Measurements from ENCODE around the gene RNF213.

Gene RNF213

DNA sequence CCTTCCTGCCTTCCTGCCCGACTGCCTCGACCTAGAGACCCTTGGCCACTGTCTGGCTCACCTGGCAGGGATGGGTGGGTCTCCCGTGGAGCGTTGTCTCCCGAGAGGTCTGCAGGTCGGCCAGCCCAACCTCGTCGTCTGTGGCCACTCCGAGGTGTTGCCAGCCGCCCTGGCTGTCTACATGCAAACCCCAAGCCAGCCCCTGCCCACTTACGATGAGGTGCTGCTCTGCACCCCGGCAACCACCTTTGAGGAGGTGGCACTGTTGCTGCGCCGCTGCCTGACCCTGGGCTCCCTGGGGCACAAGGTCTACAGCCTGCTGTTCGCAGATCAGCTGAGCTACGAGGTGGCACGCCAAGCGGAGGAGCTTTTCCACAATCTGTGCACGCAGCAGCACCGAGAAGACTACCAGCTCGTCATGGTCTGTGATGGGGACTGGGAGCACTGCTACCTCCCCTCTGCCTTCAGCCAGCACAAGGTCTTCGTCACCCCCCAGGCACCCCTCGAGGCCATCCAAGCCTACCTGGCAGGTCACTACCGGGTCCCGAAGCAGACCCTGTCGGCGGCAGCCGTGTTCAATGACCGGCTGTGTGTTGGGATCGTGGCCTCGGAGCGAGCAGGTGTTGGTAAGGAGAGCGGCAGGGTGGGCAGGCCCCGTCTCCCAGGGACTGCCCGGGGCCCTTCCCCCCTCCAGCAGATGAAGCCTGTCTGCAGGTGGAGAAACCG, 79.2 kb downstream of the RNF213 start:
- H3K27ac Mint-ChIP-seq, result peak overlapping the region; percentile 10
- H3K4me3 Mint-ChIP-seq, result no peak overlapping the region
- no peaks in the 10 kb centered on the region for H3K27me3 Mint-ChIP-seq
- H3K36me3 Mint-ChIP-seq, result peaks cover 7% of the 10 kb centered on the region
- H3K4me1 Mint-ChIP-seq (ENCODE audit: low read depth), result peaks cover 1% of the 10 kb centered on the region
- no peaks in the 10 kb centered on the region for H3K9me3 Mint-ChIP-seq (ENCODE audit: low read depth)

DNA sequence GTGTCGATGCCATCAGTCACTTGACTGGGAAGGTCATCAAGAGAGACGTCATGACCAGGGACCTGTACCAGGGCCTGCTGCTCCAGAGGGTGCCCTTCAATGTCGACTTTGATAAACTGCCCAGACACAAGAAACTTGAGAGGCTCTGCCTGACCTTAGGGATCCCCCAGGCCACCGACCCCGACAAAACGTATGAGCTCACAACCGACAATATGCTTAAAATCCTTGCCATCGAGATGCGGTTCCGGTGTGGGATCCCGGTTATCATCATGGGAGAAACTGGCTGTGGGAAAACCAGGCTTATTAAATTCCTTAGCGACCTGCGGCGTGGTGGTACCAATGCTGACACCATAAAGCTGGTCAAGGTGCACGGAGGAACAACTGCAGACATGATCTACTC, 84.7 kb downstream of the RNF213 start:
- H3K9me3 Mint-ChIP-seq (ENCODE audit: low read depth), result no peaks in the 10 kb centered on the region
- H3K36me3 Mint-ChIP-seq, result peaks cover 11% of the 10 kb centered on the region
- no peak overlapping the region for H3K4me3 Mint-ChIP-seq
- peaks cover 10% of the 10 kb centered on the region for H3K4me1 Mint-ChIP-seq (ENCODE audit: low read depth)
- H3K27me3 Mint-ChIP-seq, result no peaks in the 10 kb centered on the region
- H3K27ac Mint-ChIP-seq, result no peak overlapping the region

DNA sequence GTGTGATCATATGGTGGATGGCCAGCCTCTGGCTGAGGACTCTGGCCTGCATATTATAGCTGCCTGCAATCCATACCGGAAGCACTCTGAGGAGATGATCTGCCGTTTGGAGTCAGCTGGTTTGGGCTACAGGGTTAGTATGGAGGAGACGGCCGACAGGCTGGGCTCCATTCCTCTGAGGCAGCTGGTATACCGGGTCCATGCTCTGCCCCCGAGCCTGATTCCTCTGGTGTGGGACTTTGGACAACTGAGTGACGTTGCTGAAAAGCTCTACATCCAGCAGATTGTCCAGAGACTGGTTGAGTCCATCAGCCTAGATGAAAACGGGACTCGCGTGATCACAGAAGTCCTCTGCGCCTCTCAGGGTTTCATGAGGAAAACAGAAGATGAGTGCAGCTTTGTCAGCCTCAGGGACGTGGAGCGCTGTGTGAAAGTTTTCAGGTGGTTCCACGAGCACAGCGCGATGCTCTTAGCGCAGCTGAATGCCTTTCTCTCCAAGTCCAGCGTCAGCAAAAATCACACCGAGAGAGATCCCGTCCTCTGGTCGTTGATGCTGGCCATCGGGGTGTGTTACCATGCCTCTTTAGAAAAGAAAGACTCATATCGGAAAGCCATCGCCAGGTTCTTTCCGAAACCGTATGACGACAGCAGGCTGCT, 85.3 kb downstream of the RNF213 start:
- Mint-ChIP-seq H3K4me3 (no peak overlapping the region), H3K36me3 (peaks cover 11% of the 10 kb centered on the region), H3K27me3 (no peaks in the 10 kb centered on the region), H3K27ac (no peak overlapping the region), H3K4me1 (ENCODE audit: low read depth) (peaks cover 10% of the 10 kb centered on the region), H3K9me3 (ENCODE audit: low read depth) (no peaks in the 10 kb centered on the region)

DNA sequence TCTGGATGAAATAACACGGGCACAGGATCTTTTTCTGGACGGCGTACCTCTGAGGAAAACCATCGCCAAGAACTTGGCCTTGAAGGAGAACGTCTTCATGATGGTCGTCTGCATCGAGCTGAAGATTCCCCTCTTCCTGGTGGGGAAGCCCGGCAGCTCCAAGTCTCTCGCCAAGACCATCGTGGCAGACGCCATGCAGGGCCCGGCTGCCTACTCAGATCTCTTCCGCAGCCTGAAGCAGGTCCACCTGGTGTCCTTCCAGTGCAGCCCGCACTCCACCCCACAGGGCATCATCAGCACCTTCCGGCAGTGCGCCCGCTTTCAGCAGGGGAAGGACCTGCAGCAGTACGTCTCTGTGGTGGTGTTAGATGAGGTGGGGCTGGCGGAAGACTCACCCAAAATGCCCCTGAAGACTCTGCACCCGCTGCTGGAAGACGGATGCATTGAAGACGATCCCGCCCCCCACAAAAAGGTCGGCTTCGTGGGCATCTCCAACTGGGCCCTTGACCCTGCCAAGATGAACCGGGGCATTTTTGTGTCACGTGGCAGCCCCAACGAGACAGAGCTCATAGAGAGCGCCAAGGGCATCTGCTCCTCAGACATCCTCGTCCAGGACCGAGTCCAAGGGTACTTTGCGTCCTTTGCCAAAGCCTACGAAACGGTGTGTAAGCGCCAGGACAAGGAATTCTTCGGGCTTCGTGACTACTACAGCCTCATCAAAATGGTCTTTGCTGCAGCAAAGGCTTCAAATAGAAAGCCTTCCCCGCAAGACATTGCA, 86.0 kb downstream of the RNF213 start:
- Mint-ChIP-seq H3K4me1 (ENCODE audit: low read depth) (peaks cover 9% of the 10 kb centered on the region), H3K36me3 (peaks cover 11% of the 10 kb centered on the region), H3K27ac (no peak overlapping the region)

DNA sequence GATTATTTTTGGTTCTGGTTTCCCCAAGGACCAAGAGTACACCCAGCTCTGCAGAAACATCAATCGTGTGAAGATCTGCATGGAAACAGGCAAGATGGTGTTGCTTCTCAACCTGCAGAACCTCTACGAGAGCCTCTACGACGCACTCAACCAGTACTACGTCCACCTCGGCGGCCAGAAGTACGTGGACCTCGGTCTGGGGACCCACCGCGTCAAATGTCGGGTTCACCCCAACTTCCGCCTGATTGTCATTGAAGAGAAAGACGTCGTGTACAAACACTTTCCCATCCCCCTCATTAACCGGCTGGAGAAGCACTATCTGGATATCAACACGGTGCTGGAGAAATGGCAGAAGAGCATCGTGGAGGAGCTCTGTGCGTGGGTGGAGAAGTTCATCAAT, 86.9 kb downstream of the RNF213 start:
- Mint-ChIP-seq H3K27me3 (no peaks in the 10 kb centered on the region), H3K9me3 (ENCODE audit: low read depth) (no peaks in the 10 kb centered on the region), H3K4me1 (ENCODE audit: low read depth) (peaks cover 9% of the 10 kb centered on the region), H3K27ac (no peak overlapping the region), H3K36me3 (peaks cover 11% of the 10 kb centered on the region), H3K4me3 (no peak overlapping the region)

More for the DNA sequence above, 86.0 kb downstream of the RNF213 start:
- H3K27me3 Mint-ChIP-seq, result no peaks in the 10 kb centered on the region
- no peaks in the 10 kb centered on the region for H3K9me3 Mint-ChIP-seq (ENCODE audit: low read depth)
- no peak overlapping the region for H3K4me3 Mint-ChIP-seq

DNA sequence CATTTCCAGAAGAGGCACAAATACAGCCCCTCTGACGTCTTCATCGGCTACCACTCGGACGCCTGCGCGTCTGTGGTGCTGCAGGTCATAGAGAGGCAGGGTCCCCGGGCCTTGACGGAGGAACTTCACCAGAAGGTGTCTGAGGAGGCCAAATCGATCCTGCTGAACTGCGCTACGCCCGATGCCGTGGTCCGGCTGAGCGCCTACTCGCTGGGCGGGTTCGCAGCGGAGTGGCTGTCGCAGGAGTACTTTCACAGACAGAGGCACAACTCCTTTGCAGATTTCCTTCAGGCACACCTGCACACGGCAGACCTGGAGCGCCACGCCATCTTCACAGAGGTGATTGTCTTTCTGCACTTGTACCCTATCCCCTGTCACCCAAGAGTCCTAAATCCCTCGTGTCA, 87.3 kb downstream of the RNF213 start:
- Mint-ChIP-seq H3K9me3 (ENCODE audit: low read depth) (no peaks in the 10 kb centered on the region), H3K27me3 (no peaks in the 10 kb centered on the region), H3K27ac (no peak overlapping the region), H3K4me1 (ENCODE audit: low read depth) (peaks cover 9% of the 10 kb centered on the region), H3K36me3 (peaks cover 11% of the 10 kb centered on the region), H3K4me3 (no peak overlapping the region)

DNA sequence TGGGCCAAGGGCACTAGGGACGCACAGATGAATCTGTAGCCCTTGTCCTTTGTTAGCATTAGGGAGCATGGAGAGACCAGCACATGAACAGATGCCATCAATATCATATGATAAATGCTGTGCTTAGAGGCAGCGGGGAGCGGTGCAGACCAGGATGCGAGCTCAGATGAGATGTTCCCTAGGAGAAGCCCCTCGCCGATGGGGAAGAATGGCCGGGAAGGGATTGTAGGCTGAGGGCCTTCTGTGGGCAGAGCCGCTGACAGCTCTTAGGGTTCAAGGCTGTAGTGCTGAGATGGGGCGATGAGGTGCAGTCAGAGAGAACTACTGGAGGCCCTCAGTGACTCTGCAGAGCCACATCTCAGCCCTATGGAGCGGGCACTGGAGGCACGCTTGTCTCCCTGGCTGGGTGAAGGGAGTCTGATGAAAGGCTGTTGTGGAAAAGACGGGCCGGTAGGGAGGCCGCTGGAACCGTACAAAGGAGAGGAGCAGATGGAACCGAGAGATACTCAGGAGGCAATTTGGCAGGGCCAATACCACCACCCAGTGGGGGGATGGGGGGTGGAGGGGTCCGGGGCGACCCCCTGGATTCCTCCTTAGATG, 88.0 kb downstream of the RNF213 start:
- peak overlapping the region; percentile 34 for H3K27ac Mint-ChIP-seq
- peaks cover 9% of the 10 kb centered on the region for H3K4me1 Mint-ChIP-seq (ENCODE audit: low read depth)
- no peaks in the 10 kb centered on the region for H3K9me3 Mint-ChIP-seq (ENCODE audit: low read depth)
- no peaks in the 10 kb centered on the region for H3K27me3 Mint-ChIP-seq
- H3K4me3 Mint-ChIP-seq, result no peak overlapping the region
- H3K36me3 Mint-ChIP-seq, result peaks cover 11% of the 10 kb centered on the region

DNA sequence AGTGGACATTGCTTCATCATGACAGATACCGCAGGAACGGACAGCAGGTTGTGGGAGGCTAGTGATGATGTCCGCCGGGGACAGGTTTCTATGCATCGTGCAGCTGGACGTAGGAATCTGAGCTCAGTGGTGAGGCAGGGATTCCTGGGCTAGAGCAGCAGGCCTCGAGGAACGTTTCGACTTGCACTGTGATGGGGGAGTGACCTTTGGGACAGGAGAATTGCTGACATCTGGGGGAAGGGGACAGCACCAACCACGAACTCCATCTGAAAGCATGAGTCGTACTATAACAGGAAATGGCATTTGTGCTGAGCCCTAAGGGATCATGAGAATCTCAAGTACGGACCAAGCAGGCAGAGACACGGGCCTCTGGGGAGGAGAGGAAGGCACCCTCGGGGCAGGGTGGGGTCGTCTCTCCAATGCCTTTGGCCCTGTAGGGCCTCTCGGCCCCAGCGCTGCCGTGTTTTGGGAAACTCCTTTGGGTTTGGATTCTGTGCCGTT, 88.5 kb downstream of the RNF213 start:
- no peak overlapping the region for H3K4me3 Mint-ChIP-seq
- no peaks in the 10 kb centered on the region for H3K9me3 Mint-ChIP-seq (ENCODE audit: low read depth)
- H3K36me3 Mint-ChIP-seq, result peaks cover 11% of the 10 kb centered on the region
- peaks cover 9% of the 10 kb centered on the region for H3K4me1 Mint-ChIP-seq (ENCODE audit: low read depth)
- no peaks in the 10 kb centered on the region for H3K27me3 Mint-ChIP-seq
- H3K27ac Mint-ChIP-seq, result peak overlapping the region; percentile 41

DNA sequence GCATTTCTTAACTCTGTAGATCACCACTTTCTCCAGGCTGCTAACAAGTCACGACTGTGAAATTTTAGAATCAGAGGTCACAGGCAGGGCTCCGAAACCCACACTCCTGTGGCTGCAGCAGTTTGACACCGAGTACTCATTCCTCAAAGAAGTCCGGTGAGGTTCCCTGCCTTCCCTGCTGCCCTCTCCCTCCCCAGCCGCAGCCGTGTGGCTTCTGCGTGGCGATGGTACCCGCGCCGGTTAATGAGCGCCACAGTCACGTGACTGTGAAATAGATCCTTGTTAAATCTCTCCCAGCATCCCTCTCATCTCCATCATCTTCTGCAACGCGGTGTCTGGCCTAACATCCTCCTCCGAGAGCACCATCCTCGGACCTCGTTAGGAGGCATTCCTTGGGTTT, 89.1 kb downstream of the RNF213 start:
- Mint-ChIP-seq H3K9me3 (ENCODE audit: low read depth) (no peaks in the 10 kb centered on the region), H3K4me1 (ENCODE audit: low read depth) (peaks cover 9% of the 10 kb centered on the region), H3K27me3 (no peaks in the 10 kb centered on the region), H3K4me3 (no peak overlapping the region), H3K36me3 (peaks cover 7% of the 10 kb centered on the region), H3K27ac (no peak overlapping the region)

DNA sequence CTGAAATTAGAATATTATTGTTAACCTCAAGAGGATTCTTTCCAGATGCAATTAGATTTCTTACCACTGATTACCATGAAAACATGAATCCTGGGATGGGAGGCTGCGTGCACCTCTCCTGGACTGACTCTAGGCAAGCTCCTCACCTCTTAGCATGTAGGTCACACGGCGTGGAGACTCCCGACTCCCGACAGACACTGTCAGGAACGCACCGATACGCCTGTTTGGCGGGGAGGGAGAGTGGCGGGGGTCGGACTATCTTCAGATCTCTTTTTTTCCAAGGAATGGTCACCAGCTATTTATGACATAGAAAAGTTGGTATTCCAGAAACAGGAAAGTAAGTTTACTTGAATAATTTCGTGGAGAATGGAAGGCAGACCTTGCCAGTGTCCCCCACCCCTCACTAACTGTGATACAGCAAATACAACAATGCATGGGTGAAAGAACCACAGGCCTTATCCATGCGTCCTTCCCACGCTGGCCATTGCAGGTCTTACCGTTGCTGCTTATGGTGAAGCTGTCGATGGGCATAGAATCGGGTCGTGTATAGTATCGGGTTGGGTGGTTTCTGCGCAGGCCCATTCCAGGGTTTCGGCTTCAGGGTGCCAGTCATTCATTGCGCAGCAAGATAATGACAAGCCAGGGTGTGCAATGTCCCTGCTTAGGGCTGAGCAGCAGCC, 91.7 kb downstream of the RNF213 start:
- Mint-ChIP-seq H3K4me3 (no peak overlapping the region), H3K27ac (no peak overlapping the region), H3K27me3 (no peaks in the 10 kb centered on the region), H3K9me3 (ENCODE audit: low read depth) (no peaks in the 10 kb centered on the region), H3K4me1 (ENCODE audit: low read depth) (peaks cover 9% of the 10 kb centered on the region), H3K36me3 (peaks cover 2% of the 10 kb centered on the region)

DNA sequence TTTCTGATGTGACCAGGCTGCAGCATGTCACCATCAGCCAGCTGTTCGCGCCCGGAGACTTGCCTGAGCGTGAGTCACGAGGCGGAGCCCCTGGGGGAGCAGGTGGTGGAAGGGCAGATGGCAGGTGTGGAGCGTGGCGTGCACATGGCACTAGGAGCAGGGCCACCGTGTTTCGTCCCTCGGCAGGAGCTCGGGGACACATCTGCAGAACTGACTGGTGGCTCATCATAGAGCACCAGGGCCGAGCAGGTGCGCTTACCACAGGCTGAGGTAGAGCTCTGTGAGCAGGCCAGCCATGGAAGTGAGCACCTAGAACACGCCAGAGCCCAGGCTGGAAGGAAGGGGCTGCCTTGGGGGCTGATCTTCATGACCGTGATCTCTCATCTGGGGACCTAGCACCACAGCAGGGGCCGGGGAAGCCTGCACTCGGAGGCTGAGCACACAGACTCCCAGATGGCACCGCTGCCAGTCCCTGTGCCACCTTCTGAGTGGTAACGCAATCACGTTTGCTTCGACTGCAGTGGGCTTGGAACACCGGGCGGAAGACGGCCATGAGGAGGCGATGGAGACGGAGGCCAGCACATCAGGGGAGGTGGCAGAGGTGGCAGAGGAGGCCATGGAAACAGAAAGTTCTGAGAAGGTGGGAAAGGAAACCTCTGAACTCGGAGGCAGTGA, 92.5 kb downstream of the RNF213 start:
- Mint-ChIP-seq H3K4me1 (ENCODE audit: low read depth) (peaks cover 7% of the 10 kb centered on the region), H3K9me3 (ENCODE audit: low read depth) (no peaks in the 10 kb centered on the region), H3K4me3 (no peak overlapping the region), H3K27ac (peak overlapping the region; percentile 46), H3K27me3 (no peaks in the 10 kb centered on the region), H3K36me3 (peaks cover 5% of the 10 kb centered on the region)

DNA sequence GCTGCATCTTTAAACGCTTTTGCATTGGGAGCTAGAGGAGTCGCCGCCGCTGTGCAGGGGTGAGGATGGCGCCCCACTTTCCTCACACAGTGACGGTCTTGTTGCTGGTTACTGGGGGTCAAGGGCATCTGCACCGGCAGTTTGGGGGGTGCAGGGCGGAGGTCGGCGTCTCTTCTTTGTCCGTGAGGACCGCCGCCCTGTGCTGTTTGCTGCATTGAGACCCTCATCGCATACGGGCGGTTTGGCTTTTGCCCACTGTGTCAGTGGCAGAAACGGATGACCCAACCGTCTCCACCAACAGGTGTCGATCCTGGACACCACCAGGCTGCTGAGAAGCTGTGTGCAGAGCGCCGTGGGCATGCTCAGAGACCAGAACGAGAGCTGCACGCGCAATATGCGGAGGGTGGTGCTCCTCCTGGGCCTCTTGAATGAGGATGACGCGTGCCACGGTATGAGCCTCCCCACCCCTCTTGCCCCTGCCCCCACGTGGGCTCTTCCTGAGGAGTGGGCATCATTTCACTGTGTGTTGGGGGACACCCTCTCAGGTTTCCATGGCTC, 93.1 kb downstream of the RNF213 start:
- peaks cover 4% of the 10 kb centered on the region for H3K4me1 Mint-ChIP-seq (ENCODE audit: low read depth)
- H3K27me3 Mint-ChIP-seq, result no peaks in the 10 kb centered on the region
- H3K36me3 Mint-ChIP-seq, result peaks cover 4% of the 10 kb centered on the region
- H3K27ac Mint-ChIP-seq, result peak overlapping the region; percentile 46
- H3K9me3 Mint-ChIP-seq (ENCODE audit: low read depth), result no peaks in the 10 kb centered on the region
- no peak overlapping the region for H3K4me3 Mint-ChIP-seq

DNA sequence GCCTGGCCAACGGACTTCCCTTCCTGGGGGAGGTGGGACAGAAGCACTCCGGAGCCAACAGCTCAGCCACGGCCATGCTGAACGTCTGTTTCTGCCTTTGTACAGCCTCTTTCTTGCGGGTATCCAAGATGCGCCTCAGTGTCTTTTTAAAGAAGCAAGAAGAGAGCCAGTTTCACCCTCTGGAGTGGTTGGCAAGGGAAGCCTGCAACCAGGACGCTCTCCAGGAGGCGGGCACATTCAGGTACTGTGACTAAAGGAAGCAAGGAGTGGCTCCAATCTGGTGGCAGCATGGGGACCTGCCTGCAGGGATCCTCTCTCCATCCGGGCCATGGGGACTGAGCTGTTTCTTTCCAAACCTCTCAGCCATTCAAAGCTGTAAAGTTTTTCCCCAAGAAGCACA, 93.7 kb downstream of the RNF213 start:
- H3K27me3 Mint-ChIP-seq, result no peaks in the 10 kb centered on the region
- no peak overlapping the region for H3K27ac Mint-ChIP-seq
- H3K4me1 Mint-ChIP-seq (ENCODE audit: low read depth), result no peaks in the 10 kb centered on the region
- peaks cover 4% of the 10 kb centered on the region for H3K36me3 Mint-ChIP-seq
- H3K9me3 Mint-ChIP-seq (ENCODE audit: low read depth), result no peaks in the 10 kb centered on the region
- no peak overlapping the region for H3K4me3 Mint-ChIP-seq
